LNCAP (cell line): Measurements from ENCODE around the gene GPAM.

Source experiments
- CTCF ChIP-seq: fragments of 450-650 bp; IDR thresholded peaks from 2 replicates; pipeline ENCODE4 v1.5.1; 2017; ENCODE audit warnings: mild to moderate bottlenecking

GPAM gene

DNA sequence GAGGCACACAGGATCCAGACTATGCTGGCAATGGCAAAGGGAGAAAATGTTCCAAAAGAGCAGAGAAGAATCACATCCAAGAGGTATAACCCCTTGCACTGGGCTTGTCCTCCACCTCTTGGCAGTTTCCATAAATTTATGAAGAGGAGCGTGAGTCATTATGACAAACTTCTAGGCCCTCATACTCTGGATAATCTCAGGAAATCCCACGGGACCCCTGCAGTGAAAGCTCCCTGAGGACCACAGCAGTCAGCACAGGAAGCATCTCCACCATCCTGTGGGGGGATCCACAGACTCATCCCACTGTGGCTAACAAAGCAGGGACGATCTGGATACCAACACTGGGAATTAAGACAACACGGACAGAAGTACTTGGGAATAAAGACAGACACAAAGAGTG lies 30.3 kb upstream of the GPAM start:
- TF ChIP-seq CTCF: no peak

- TF ChIP-seq CTCF: no peak
Observed at GRCh38 chr10:112213098-112213823, 29.7 kb upstream of the GPAM start.

- TF ChIP-seq CTCF: no peak
Observed at GRCh38 chr10:112210666-112211065, 27.1 kb upstream of the GPAM start.

DNA sequence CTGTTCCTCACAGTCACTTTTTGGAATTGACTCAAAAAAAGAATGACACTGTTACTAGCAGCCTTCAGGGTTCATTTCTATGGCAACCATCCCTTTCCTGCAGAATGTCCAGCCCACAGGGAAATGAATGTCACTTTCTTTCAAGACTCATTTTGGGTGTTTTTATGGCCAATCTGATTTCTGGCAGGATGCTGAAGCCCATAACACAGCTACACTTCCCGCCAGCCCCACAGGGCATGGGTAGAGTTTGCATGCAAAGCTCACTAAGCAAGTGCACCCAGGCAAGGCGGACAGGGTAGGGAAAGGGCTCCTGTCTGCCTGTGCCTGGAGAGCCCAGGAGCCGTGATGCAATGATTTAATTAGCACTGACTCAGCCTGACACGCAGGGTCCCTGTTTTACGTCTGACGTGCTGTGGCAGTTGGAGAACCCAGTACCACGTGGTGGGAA lies 26.1 kb upstream of the GPAM start:
- no peak for TF ChIP-seq CTCF

DNA sequence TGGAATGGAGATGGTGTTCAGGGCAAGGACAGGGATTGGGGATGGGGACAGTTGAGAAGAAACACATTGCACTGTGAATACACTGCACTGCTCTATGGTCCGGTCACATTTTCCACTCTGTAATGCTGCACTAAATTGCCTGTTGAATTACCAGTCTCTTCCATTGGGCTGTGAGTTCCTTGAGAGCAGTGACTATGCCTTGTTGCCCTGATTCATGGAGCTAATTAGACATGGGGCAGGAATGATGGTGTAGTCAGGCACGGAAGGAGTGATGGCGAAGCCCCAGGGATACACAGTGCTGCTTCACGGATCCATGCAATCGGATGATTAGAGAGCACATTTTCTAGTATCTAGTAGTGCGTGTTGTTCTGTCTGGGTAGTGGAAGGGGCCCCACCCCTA lies 25.4 kb upstream of the GPAM start:
- no peak for TF ChIP-seq CTCF

DNA sequence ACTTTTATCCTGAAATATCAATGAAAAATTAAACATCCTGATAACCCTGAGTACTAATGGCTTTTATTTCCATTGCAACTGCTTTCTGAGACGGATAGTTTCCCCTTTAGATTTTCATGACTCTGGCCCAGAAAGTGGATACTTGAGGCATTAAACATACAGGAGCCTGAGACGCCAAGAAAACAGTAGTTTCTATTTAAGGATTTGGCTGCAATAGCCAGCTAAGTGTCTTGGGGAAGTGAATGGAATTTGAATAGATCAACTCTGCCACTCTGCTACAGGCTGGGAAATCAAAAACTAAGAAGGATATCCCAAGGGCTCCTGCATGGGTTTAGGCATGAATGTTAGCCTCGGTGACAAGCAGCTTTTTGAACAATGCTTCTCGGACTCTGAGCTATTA lies 24.7 kb upstream of the GPAM start:
- no peak for TF ChIP-seq CTCF

DNA sequence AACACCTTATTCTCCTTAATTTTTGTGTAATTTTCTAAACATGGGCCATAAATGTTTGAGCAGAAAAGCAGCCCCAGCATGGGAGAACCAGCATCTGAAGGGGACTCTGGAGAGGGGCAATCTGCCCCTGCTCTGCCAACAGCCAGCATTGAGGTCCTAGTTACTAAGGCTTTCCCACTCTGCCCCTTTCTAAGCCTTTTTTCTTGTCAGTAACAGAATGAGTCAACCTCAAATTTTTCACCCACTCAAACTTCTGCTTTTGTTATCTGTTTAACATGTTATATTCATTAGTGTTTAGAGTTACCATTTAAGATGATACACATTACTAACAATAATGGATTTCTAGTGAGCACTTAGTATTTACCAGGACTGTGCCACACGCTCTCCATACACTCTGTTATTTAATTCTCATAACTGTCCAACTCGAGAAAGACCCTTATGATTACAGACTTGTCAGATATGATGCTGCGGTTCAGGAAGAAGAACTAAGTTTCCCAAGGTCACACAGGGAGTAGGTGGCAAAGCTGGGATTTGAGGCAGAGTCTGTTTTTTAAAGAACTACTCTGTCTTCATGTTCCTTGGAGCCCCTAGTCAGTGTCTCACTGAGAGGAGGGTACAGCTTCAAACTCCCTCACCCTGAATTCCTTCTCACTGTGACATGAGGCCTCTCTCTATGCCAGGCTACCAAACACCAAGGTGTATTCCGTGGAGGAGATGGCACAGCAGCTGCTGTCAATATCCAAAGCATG lies 19.9 kb upstream of the GPAM start:
- no peak for TF ChIP-seq CTCF
